HG03521 (cell line): ENCODE data around the gene CPNE4.
"Not testable (repeated sequence)": the region's sequence is repeated elsewhere in the genome, so short reads cannot be mapped to it uniquely, and the experiment has no call there.

ENCODE experiments used
- ATAC-seq: cut with Tn5 transposase; IDR thresholded peaks from one replicate; pipeline ENCODE4 v1.9.1; 2021; ENCODE audit warnings: mild to moderate bottlenecking, moderate library complexity; ENCODE audit not compliant: unreplicated experiment

Gene CPNE4

GRCh38 chr3:131546441-131546840 is 488.4 kb downstream of the CPNE4 start:
- no peak for ATAC-seq

- no peak for ATAC-seq
Observed at GRCh38 chr3:131544557-131544956, 490.3 kb downstream of the CPNE4 start.

GRCh38 chr3:131543714-131544113 is 491.1 kb downstream of the CPNE4 start:
- no peak for ATAC-seq

- ATAC-seq: no peak
Observed at GRCh38 chr3:131541288-131541687, 493.5 kb downstream of the CPNE4 start.

- ATAC-seq: no peak
Observed at GRCh38 chr3:131540821-131541220, 494.0 kb downstream of the CPNE4 start.

- no peak for ATAC-seq
Observed at GRCh38 chr3:131540143-131540542, 494.7 kb downstream of the CPNE4 start.

- ATAC-seq: no peak
Observed at GRCh38 chr3:131538968-131539367, 495.8 kb downstream of the CPNE4 start.

GRCh38 chr3:131537531-131537930 is 497.3 kb downstream of the CPNE4 start:
- no peak for ATAC-seq

- ATAC-seq: no peak
Observed at GRCh38 chr3:131535596-131535995, 499.2 kb downstream of the CPNE4 start.

- ATAC-seq: no peak
Observed at GRCh38 chr3:131535131-131535530, 499.7 kb downstream of the CPNE4 start.

- no peak for ATAC-seq
Observed at GRCh38 chr3:131532645-131533044, 502.2 kb downstream of the CPNE4 start.

GRCh38 chr3:131530843-131531242 is 504.0 kb downstream of the CPNE4 start:
- ATAC-seq: no peak

- ATAC-seq: no peak
Observed at GRCh38 chr3:131530388-131530787, 504.4 kb downstream of the CPNE4 start.

- ATAC-seq: no peak
Observed at GRCh38 chr3:131526801-131527347, 507.9 kb downstream of the CPNE4 start.

GRCh38 chr3:131518680-131519079 is 516.1 kb downstream of the CPNE4 start:
- no peak for ATAC-seq

- no peak for ATAC-seq
Observed at GRCh38 chr3:131505421-131505820, 529.4 kb downstream of the CPNE4 start.

GRCh38 chr3:131503320-131503635 is 531.5 kb downstream of the CPNE4 start:
- no peak for ATAC-seq

- ATAC-seq: peak; percentile 97
Observed at GRCh38 chr3:131502530-131503319, 532.1 kb downstream of the CPNE4 start, which contains the start of gene MRPL3. Gene MRPL3, minus strand, starts transcription at chr3:131502971. Its CDS starts 150 bp downstream, at chr3:131502821.

- no peak for ATAC-seq
Observed at GRCh38 chr3:131501949-131502348, 532.9 kb downstream of the CPNE4 start.

GRCh38 chr3:131494706-131495105 is 540.1 kb downstream of the CPNE4 start:
- no peak for ATAC-seq

GRCh38 chr3:131491775-131492174 is 543.0 kb downstream of the CPNE4 start:
- ATAC-seq: no peak

GRCh38 chr3:131491084-131491483 is 543.7 kb downstream of the CPNE4 start:
- ATAC-seq: no peak

GRCh38 chr3:131486545-131486944 is 548.3 kb downstream of the CPNE4 start:
- ATAC-seq: not testable (repeated sequence)
